Stimulated activated CD4-positive, alpha-beta T cell treated with anti-CD3 and anti-CD28 coated beads, Interleukin-15, amount 100 ng/mL, for 24 hours (primary cell): ENCODE measurements around the gene ACSS1.

ENCODE experiments used
- DNase-seq: peaks from one replicate; pipeline ENCODE4 v3.0.0-alpha.2; 2020

Gene ACSS1

GRCh38 chr20:25058051-25058846, at the start of gene ACSS1:
Gene ACSS1 (minus strand): TSS chr20:25058139. CDS start chr20:25058102, 37 bp downstream.
- peak; percentile 78 for DNase-seq

GRCh38 chr20:25103526-25103925, 45.6 kb upstream of the ACSS1 start:
- no peak for DNase-seq

- DNase-seq: no peak
These were observed 43.0 kb upstream of the ACSS1 start for GRCh38 chr20:25100914-25101313.

GRCh38 chr20:25099601-25100140, 41.7 kb upstream of the ACSS1 start:
- DNase-seq: no peak

- DNase-seq: no peak
These were observed 39.6 kb upstream of the ACSS1 start for GRCh38 chr20:25097498-25097897.

GRCh38 chr20:25090492-25091429, 32.8 kb upstream of the ACSS1 start:
- DNase-seq: peak; percentile 70

- DNase-seq: no peak
These were observed 31.7 kb upstream of the ACSS1 start for GRCh38 chr20:25089662-25090061.

GRCh38 chr20:25089096-25089495, 31.2 kb upstream of the ACSS1 start:
- DNase-seq: no peak

GRCh38 chr20:25088267-25088666, 30.3 kb upstream of the ACSS1 start:
- no peak for DNase-seq

GRCh38 chr20:25087186-25087929, 29.4 kb upstream of the ACSS1 start:
- no peak for DNase-seq

GRCh38 chr20:25085756-25086495, 28.0 kb upstream of the ACSS1 start:
- DNase-seq: no peak

GRCh38 chr20:25084626-25085187, 26.8 kb upstream of the ACSS1 start:
- DNase-seq: peak; percentile 25

- DNase-seq: no peak
These were observed 26.1 kb upstream of the ACSS1 start for GRCh38 chr20:25083773-25084625.

- no peak for DNase-seq
These were observed 25.3 kb upstream of the ACSS1 start for GRCh38 chr20:25083141-25083772.

GRCh38 chr20:25082498-25082873, 24.5 kb upstream of the ACSS1 start:
- no peak for DNase-seq

- DNase-seq: no peak
These were observed 24.0 kb upstream of the ACSS1 start, which contains the start of gene VSX1 for GRCh38 chr20:25081730-25082497. Gene VSX1 (minus strand): TSS chr20:25082141. CDS start chr20:25082096, 45 bp downstream.

- DNase-seq: peak; percentile 67
These were observed 23.3 kb upstream of the ACSS1 start for GRCh38 chr20:25081065-25081729.

- DNase-seq: no peak
These were observed 21.2 kb upstream of the ACSS1 start for GRCh38 chr20:25079171-25079570.

GRCh38 chr20:25078662-25079061, 20.7 kb upstream of the ACSS1 start:
- DNase-seq: no peak
